Measurements from ENCODE around the gene NAE1.
A peak's percentile ranks its signal among the peaks of the same experiment; 100 is the strongest.

The NAE1 gene

DNA sequence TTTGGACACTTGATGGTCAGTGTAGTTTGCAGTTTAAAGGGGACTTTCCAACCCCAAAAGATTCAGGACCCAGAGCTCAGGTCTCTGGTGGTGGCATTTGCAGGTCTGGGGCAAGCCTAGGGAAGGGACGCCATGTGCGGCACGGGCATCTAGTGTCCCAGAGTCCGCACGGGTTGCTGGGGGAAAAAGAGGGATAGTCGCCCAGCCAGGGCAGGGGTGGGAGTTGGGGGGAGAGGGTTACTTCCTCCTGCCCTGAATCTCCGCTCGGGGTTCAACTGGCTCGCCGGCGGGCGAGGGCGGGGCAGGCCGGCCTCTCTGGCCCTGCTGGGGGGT, 13.2 kb upstream of the NAE1 start:
- peak overlapping the region in 2 of 5 donors; percentile 63 to 74 for H3K4me3 ChIP-seq (ENCODE audit: low read depth in 1 of 5, low read length in 5 of 5)
- H3K27me3 ChIP-seq (ENCODE audit: control insufficient read depth in 5 of 5, insufficient read depth in 4 of 5, low read length in 5 of 5) = peaks cover 22 to 43% (median 31%) of the 10 kb centered on the region in 5 donors
- H3K9me3 ChIP-seq (ENCODE audit: control insufficient read depth in 5 of 5, low read length in 5 of 5) = no peaks in the 10 kb centered on the region

DNA sequence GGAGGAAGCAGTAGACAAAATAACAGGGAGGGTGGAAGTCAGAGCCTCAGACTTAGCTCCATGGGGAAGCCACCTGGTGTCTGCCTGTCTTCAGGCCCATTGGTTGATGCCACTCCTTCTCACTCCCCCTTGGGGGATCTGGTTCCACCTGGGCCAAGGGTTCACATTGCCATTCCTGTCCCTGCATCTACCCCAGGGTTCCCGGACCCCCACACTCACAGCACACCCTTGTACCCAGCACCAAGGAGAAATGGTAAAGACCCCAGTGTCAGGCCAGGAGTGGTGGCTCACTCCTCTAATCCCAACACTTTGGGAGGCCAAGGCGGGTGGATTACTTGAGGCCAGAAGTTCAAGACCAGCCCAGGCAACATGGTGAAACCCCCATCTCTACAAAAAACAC, 12.4 kb upstream of the NAE1 start:
- Histone ChIP-seq H3K27me3 (ENCODE audit: control insufficient read depth in 5 of 5, insufficient read depth in 4 of 5, low read length in 5 of 5) (peaks cover 21 to 40% (median 31%) of the 10 kb centered on the region in 5 donors), H3K36me3 (ENCODE audit: control insufficient read depth in 5 of 5, insufficient read depth in 5 of 5, low read length in 5 of 5) (no peaks in the 10 kb centered on the region), H3K4me3 (ENCODE audit: low read depth in 1 of 5, low read length in 5 of 5) (no peak overlapping the region), H3K9ac (ENCODE audit: low read length in 5 of 5) (no peak overlapping the region), H3K9me3 (ENCODE audit: control insufficient read depth in 5 of 5, low read length in 5 of 5) (no peaks in the 10 kb centered on the region), H3K27ac (ENCODE audit: low read depth, low read length) (no peak overlapping the region), H3K4me1 (ENCODE audit: control insufficient read depth in 5 of 5, insufficient read depth in 5 of 5, low read length in 5 of 5) (peaks cover 0 to 13% (median 9%) of the 10 kb centered on the region in 5 donors)

More for the DNA sequence above, 13.2 kb upstream of the NAE1 start:
- H3K4me1 ChIP-seq (ENCODE audit: control insufficient read depth in 5 of 5, insufficient read depth in 5 of 5, low read length in 5 of 5) = peaks cover 0 to 13% (median 9%) of the 10 kb centered on the region in 5 donors
- no peak overlapping the region for H3K9ac ChIP-seq (ENCODE audit: low read length in 5 of 5)
- no peak overlapping the region for H3K27ac ChIP-seq (ENCODE audit: low read depth, low read length)
- H3K36me3 ChIP-seq (ENCODE audit: control insufficient read depth in 5 of 5, insufficient read depth in 5 of 5, low read length in 5 of 5) = no peaks in the 10 kb centered on the region

DNA sequence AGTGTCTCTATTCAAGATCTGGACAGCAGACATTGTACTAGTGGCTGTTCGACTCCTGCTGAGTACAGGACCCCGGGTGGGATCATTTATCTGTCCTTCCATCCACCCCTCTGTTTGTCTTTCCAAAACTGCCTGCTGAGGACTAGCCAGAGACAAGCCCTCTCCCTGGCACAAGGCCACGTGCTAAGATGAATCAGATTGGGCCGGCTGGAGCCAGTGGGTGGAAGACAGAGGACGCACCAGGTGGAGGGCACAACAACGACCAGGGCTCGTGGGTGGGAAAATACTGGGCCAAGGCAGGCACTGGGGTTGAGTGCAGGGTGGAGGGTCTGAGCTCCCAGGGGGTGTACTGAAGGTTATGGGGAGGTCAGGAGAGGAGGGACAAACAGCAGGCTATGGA, 12.0 kb upstream of the NAE1 start:
- no peak overlapping the region for H3K9ac ChIP-seq (ENCODE audit: low read length in 5 of 5)
- no peak overlapping the region for H3K4me3 ChIP-seq (ENCODE audit: low read depth in 1 of 5, low read length in 5 of 5)
- H3K27ac ChIP-seq (ENCODE audit: low read depth, low read length) = no peak overlapping the region
- no peaks in the 10 kb centered on the region for H3K9me3 ChIP-seq (ENCODE audit: control insufficient read depth in 5 of 5, low read length in 5 of 5)
- H3K4me1 ChIP-seq (ENCODE audit: control insufficient read depth in 5 of 5, insufficient read depth in 5 of 5, low read length in 5 of 5) = peaks cover 0 to 13% (median 9%) of the 10 kb centered on the region in 5 donors
- H3K36me3 ChIP-seq (ENCODE audit: control insufficient read depth in 5 of 5, insufficient read depth in 5 of 5, low read length in 5 of 5) = no peaks in the 10 kb centered on the region
- peaks cover 21 to 40% (median 31%) of the 10 kb centered on the region in 5 donors for H3K27me3 ChIP-seq (ENCODE audit: control insufficient read depth in 5 of 5, insufficient read depth in 4 of 5, low read length in 5 of 5)

DNA sequence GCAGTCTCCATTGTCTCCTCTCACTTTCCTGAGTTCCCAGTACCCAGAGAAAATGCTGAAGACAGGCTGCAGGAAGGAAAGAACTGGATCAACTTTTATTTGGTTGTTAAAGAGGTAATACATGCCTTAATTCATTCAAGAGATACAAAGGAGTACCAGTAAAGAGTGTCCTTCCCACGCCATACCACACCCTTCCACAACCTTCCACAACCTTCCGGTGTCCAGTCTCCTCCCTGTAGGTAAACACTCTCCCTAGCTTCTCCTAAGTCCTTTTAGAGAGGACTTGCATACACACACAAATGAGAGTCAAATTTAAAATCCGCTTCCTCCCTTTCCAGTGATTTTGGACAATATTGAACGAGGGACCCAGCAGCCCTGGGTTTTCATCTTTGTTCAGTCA, 10.6 kb upstream of the NAE1 start:
- Histone ChIP-seq H3K27ac (ENCODE audit: low read depth, low read length) (no peak overlapping the region), H3K4me1 (ENCODE audit: control insufficient read depth in 5 of 5, insufficient read depth in 5 of 5, low read length in 5 of 5) (peaks cover 0 to 13% (median 9%) of the 10 kb centered on the region in 5 donors), H3K27me3 (ENCODE audit: control insufficient read depth in 5 of 5, insufficient read depth in 4 of 5, low read length in 5 of 5) (peaks cover 19 to 33% (median 22%) of the 10 kb centered on the region in 5 donors), H3K9me3 (ENCODE audit: control insufficient read depth in 5 of 5, low read length in 5 of 5) (no peaks in the 10 kb centered on the region), H3K36me3 (ENCODE audit: control insufficient read depth in 5 of 5, insufficient read depth in 5 of 5, low read length in 5 of 5) (no peaks in the 10 kb centered on the region), H3K9ac (ENCODE audit: low read length in 5 of 5) (no peak overlapping the region), H3K4me3 (ENCODE audit: low read depth in 1 of 5, low read length in 5 of 5) (no peak overlapping the region)

DNA sequence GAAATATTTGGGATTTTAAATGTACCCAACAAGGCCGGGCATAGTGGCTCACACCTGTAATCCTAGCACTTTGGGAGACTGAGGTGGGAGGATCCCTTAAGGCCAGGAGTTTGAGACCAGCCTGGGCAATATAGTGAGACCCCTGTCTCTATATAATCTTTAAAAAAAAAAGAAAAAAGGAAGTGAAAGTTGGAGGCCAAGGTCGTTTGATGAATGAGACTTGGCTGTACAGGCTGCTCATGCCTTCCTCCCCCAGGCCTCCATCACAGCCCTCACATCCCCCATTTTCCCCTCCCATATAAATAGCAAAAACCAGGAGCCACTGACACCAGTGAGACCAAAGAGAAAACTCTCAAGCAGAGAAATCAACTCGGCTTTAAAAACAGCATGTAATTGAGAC, 10.1 kb upstream of the NAE1 start:
- no peak overlapping the region for H3K9ac ChIP-seq (ENCODE audit: low read length in 5 of 5)
- no peaks in the 10 kb centered on the region for H3K9me3 ChIP-seq (ENCODE audit: control insufficient read depth in 5 of 5, low read length in 5 of 5)
- no peak overlapping the region for H3K27ac ChIP-seq (ENCODE audit: low read depth, low read length)
- H3K4me1 ChIP-seq (ENCODE audit: control insufficient read depth in 5 of 5, insufficient read depth in 5 of 5, low read length in 5 of 5) = peaks cover 0 to 13% (median 9%) of the 10 kb centered on the region in 5 donors
- no peaks in the 10 kb centered on the region for H3K36me3 ChIP-seq (ENCODE audit: control insufficient read depth in 5 of 5, insufficient read depth in 5 of 5, low read length in 5 of 5)
- H3K27me3 ChIP-seq (ENCODE audit: control insufficient read depth in 5 of 5, insufficient read depth in 4 of 5, low read length in 5 of 5) = peaks cover 16 to 28% (median 17%) of the 10 kb centered on the region in 5 donors
- H3K4me3 ChIP-seq (ENCODE audit: low read depth in 1 of 5, low read length in 5 of 5) = no peak overlapping the region

DNA sequence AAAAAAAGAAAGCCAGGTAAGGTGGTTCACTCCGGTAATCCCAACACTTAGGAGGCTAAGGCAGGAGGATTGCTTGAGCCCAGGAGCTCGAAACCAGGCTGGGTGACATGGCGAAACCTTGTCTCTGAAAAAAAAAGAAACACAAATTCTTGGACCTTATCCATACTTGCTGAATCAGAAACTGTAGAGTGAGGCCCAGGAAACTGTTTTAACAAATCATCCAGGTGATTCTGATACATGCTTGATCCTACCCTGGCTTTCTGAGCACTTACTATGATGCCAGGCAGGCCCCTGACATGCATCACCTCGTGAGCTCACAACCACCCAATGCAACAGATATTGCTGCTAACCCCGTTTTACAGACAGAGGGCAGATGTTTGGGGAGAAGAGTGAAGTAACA, 4.0 kb upstream of the NAE1 start:
- no peak overlapping the region for H3K9ac ChIP-seq (ENCODE audit: low read length in 5 of 5)
- no peaks in the 10 kb centered on the region for H3K9me3 ChIP-seq (ENCODE audit: control insufficient read depth in 5 of 5, low read length in 5 of 5)
- H3K27ac ChIP-seq (ENCODE audit: low read depth, low read length) = no peak overlapping the region
- no peaks in the 10 kb centered on the region for H3K36me3 ChIP-seq (ENCODE audit: control insufficient read depth in 5 of 5, insufficient read depth in 5 of 5, low read length in 5 of 5)
- no peaks in the 10 kb centered on the region for H3K27me3 ChIP-seq (ENCODE audit: control insufficient read depth in 5 of 5, insufficient read depth in 4 of 5, low read length in 5 of 5)
- H3K4me3 ChIP-seq (ENCODE audit: low read depth in 1 of 5, low read length in 5 of 5) = no peak overlapping the region
- H3K4me1 ChIP-seq (ENCODE audit: control insufficient read depth in 5 of 5, insufficient read depth in 5 of 5, low read length in 5 of 5) = peaks cover 0 to 9% (median 7%) of the 10 kb centered on the region in 5 donors

DNA sequence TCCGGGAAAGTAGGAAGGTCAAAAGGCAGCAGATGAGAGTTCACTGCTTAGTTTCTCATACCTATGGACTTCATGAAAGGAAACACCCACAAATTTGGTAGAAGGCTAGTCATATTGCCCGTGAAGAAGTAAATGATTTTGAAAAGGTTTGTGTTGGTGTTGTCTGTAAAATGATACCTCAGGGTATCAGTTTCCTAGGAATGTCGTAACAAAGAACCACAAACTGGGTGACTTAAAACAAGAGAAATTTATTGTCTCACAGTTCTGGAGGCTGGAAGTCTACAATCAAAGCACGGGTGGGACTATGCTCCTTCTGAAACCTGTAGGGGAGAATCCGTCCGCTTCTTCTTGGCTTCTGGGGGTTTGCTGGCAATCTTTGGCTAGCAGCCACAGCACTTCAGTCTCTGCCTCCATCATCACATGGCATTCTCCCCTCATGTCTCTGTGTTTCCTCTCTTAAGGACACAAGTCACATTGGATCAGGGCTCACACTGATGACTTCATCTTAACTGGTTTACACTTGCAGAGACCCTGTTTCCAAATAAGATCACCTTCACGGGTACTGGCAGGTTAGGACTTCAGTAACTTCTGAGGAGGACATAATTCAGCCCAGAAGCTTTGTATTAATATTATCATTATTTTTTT, 2.0 kb upstream of the NAE1 start:
- peaks cover 0 to 4% (median 2%) of the 10 kb centered on the region in 5 donors for H3K36me3 ChIP-seq (ENCODE audit: control insufficient read depth in 5 of 5, insufficient read depth in 5 of 5, low read length in 5 of 5)
- H3K4me1 ChIP-seq (ENCODE audit: control insufficient read depth in 5 of 5, insufficient read depth in 5 of 5, low read length in 5 of 5) = peaks cover 3 to 21% (median 16%) of the 10 kb centered on the region in 5 donors
- no peaks in the 10 kb centered on the region for H3K27me3 ChIP-seq (ENCODE audit: control insufficient read depth in 5 of 5, insufficient read depth in 4 of 5, low read length in 5 of 5)
- H3K9me3 ChIP-seq (ENCODE audit: control insufficient read depth in 5 of 5, low read length in 5 of 5) = no peaks in the 10 kb centered on the region
- H3K27ac ChIP-seq (ENCODE audit: low read depth, low read length) = no peak overlapping the region
- no peak overlapping the region for H3K4me3 ChIP-seq (ENCODE audit: low read depth in 1 of 5, low read length in 5 of 5)
- no peak overlapping the region for H3K9ac ChIP-seq (ENCODE audit: low read length in 5 of 5)

DNA sequence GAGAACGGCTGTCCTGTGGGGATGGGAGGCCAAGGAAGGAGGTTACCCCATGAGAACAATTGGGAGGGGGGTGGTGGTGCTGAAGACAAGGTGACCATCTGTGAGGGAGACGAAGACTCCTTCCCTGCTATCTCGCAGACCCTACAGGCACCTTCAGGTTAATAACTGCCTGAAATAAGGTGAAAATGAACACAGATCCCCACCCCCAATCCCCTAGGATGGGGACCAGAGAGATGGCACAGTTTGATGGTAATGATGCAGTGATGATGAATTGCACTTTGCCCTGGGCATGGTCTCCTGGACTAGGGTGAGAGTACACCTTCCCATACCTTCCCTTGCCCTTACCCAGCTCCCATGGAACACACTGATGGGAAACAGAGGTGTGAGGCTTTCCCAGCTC, 1.4 kb upstream of the NAE1 start:
- Histone ChIP-seq H3K36me3 (ENCODE audit: control insufficient read depth in 5 of 5, insufficient read depth in 5 of 5, low read length in 5 of 5) (peaks cover 0 to 10% (median 4%) of the 10 kb centered on the region in 5 donors), H3K27me3 (ENCODE audit: control insufficient read depth in 5 of 5, insufficient read depth in 4 of 5, low read length in 5 of 5) (no peaks in the 10 kb centered on the region), H3K4me3 (ENCODE audit: low read depth in 1 of 5, low read length in 5 of 5) (no peak overlapping the region), H3K4me1 (ENCODE audit: control insufficient read depth in 5 of 5, insufficient read depth in 5 of 5, low read length in 5 of 5) (peaks cover 3 to 21% (median 16%) of the 10 kb centered on the region in 5 donors), H3K9ac (ENCODE audit: low read length in 5 of 5) (peak overlapping the region in 1 of 5 donors; percentile 48), H3K9me3 (ENCODE audit: control insufficient read depth in 5 of 5, low read length in 5 of 5) (no peaks in the 10 kb centered on the region), H3K27ac (ENCODE audit: low read depth, low read length) (no peak overlapping the region)

DNA sequence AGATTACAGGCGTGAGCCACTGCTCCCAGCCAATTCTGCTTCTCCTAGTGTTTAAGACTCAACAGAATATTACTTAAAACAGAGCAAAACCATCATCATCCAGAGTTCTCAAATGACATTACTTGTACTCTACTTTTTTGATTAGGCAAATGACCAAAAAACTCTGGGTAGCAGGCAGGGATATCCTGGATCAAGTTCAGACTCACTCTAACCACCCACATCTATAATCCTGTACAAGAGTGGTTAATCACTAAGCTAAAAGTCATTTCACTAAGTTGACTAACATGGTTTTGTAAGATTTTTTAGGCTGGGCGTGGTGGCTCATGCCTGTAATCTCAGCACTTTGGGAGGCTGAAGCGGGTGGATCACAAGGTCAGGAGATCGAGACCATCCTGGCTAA, 6.8 kb downstream of the NAE1 start:
- H3K4me1 ChIP-seq (ENCODE audit: control insufficient read depth in 5 of 5, insufficient read depth in 5 of 5, low read length in 5 of 5) = peaks cover 0 to 6% (median 2%) of the 10 kb centered on the region in 5 donors
- H3K36me3 ChIP-seq (ENCODE audit: control insufficient read depth in 5 of 5, insufficient read depth in 5 of 5, low read length in 5 of 5) = peaks cover 34 to 70% (median 39%) of the 10 kb centered on the region in 5 donors
- H3K27ac ChIP-seq (ENCODE audit: low read depth, low read length) = no peak overlapping the region
- H3K9me3 ChIP-seq (ENCODE audit: control insufficient read depth in 5 of 5, low read length in 5 of 5) = no peaks in the 10 kb centered on the region
- H3K27me3 ChIP-seq (ENCODE audit: control insufficient read depth in 5 of 5, insufficient read depth in 4 of 5, low read length in 5 of 5) = no peaks in the 10 kb centered on the region
- no peak overlapping the region for H3K9ac ChIP-seq (ENCODE audit: low read length in 5 of 5)
- no peak overlapping the region for H3K4me3 ChIP-seq (ENCODE audit: low read depth in 1 of 5, low read length in 5 of 5)

DNA sequence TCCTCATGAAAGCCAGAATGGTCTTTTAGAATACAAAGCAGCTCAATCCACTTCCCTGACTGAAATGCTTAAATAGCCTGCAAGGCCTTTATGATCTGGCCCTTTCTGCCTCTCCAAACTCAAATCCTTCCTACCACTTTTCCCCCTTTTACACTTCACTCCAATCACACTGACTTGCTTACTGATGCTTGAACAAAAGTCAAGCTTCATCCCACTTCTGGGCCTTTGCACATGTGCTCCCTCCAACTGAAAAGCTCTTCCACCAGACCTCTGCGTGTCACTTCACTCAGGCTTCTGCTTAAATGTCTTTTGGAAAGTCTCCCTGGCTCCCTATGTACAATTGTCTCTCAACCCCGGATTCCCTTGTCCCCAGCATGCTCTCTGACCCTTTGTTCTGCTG, 16.0 kb downstream of the NAE1 start:
- no peaks in the 10 kb centered on the region for H3K9me3 ChIP-seq (ENCODE audit: control insufficient read depth in 5 of 5, low read length in 5 of 5)
- peaks cover 59 to 89% (median 71%) of the 10 kb centered on the region in 5 donors for H3K36me3 ChIP-seq (ENCODE audit: control insufficient read depth in 5 of 5, insufficient read depth in 5 of 5, low read length in 5 of 5)
- H3K4me1 ChIP-seq (ENCODE audit: control insufficient read depth in 5 of 5, insufficient read depth in 5 of 5, low read length in 5 of 5) = no peaks in the 10 kb centered on the region
- no peak overlapping the region for H3K27ac ChIP-seq (ENCODE audit: low read depth, low read length)
- H3K27me3 ChIP-seq (ENCODE audit: control insufficient read depth in 5 of 5, insufficient read depth in 4 of 5, low read length in 5 of 5) = no peaks in the 10 kb centered on the region
- H3K9ac ChIP-seq (ENCODE audit: low read length in 5 of 5) = no peak overlapping the region
- H3K4me3 ChIP-seq (ENCODE audit: low read depth in 1 of 5, low read length in 5 of 5) = no peak overlapping the region

All from subcutaneous abdominal adipose tissue (tissue), 5 donors.